ENCODE results near the gene CACNA2D3.

CACNA2D3 gene

GRCh38 chr3:54296531-54296930, 174.2 kb downstream of the CACNA2D3 start:
- DNase-seq, result no peak

- DNase-seq, result no peak
These were observed 177.0 kb downstream of the CACNA2D3 start for GRCh38 chr3:54299169-54299935.

GRCh38 chr3:54303517-54304375, 181.4 kb downstream of the CACNA2D3 start:
- no peak for DNase-seq

GRCh38 chr3:54304877-54305276, 182.5 kb downstream of the CACNA2D3 start:
- DNase-seq, result no peak

GRCh38 chr3:54305409-54306099, 183.2 kb downstream of the CACNA2D3 start:
- DNase-seq, result no peak

GRCh38 chr3:54307566-54308180, 185.3 kb downstream of the CACNA2D3 start:
- DNase-seq, result no peak

- no peak for DNase-seq
These were observed 187.2 kb downstream of the CACNA2D3 start for GRCh38 chr3:54309601-54310000.

- no peak for DNase-seq
These were observed 188.9 kb downstream of the CACNA2D3 start for GRCh38 chr3:54311211-54311747.

GRCh38 chr3:54312156-54312899, 190.0 kb downstream of the CACNA2D3 start:
- no peak for DNase-seq

- no peak for DNase-seq
These were observed 191.1 kb downstream of the CACNA2D3 start for GRCh38 chr3:54313418-54313817.

- DNase-seq, result no peak
These were observed 199.2 kb downstream of the CACNA2D3 start for GRCh38 chr3:54321520-54321919.

- no peak for DNase-seq
These were observed 200.0 kb downstream of the CACNA2D3 start for GRCh38 chr3:54322354-54322753.

- DNase-seq, result no peak
These were observed 201.8 kb downstream of the CACNA2D3 start for GRCh38 chr3:54324103-54324502.

- DNase-seq, result no peak
These were observed 204.6 kb downstream of the CACNA2D3 start for GRCh38 chr3:54326951-54327350.

GRCh38 chr3:54331341-54331740, 209.0 kb downstream of the CACNA2D3 start:
- DNase-seq, result no peak

- no peak for DNase-seq
These were observed 215.5 kb downstream of the CACNA2D3 start for GRCh38 chr3:54337846-54338245.

- no peak for DNase-seq
These were observed 217.3 kb downstream of the CACNA2D3 start for GRCh38 chr3:54339608-54340007.

- DNase-seq, result no peak
These were observed 219.5 kb downstream of the CACNA2D3 start for GRCh38 chr3:54341811-54342210.

- DNase-seq, result no peak
These were observed 220.3 kb downstream of the CACNA2D3 start for GRCh38 chr3:54342676-54343075.

GRCh38 chr3:54343495-54343894, 221.1 kb downstream of the CACNA2D3 start:
- no peak for DNase-seq

- DNase-seq, result no peak
These were observed 222.4 kb downstream of the CACNA2D3 start for GRCh38 chr3:54344601-54345231.

All from CD4-positive, alpha-beta T cell treated with Interleukin-4 for 1 hour (primary cell).